K562 (cell line): ENCODE measurements around the gene OVCA2. TPM values are rescaled to one million over a fixed set of nuclear protein-coding genes. Genes with fewer than 3 reads are reported as not detected.

Experiments used
- polyA plus RNA-seq, 8 experiments: library from polyadenylated mRNA; depleted of rRNA in 4 of 8; stranded (reverse) in 5 of 8; unstranded in 3 of 8; fragments of >200 nt; fragmentation: Nextera tagmentation in 2 of 8; fragmentation: Illumina TruSeq in 1 of 8; extraction: Ambion mirVana in 2 of 8; extraction: Trizol in 1 of 8; gene quantifications; 2 replicates each; pipeline versions ENCODE4 v1.2.1 to v1.2.3, GENCODE V29; 2011 to 2014; ENCODE audit warnings: inconsistent platforms in 1 of 8, missing spikeins in 1 of 8
- total RNA-seq, 7 experiments: library from RNA; depleted of rRNA in 6 of 7; stranded (reverse); fragments of >200 nt in 6 of 7; fragmentation: Illumina TruSeq in 2 of 7; extraction: Trizol in 2 of 7; gene quantifications; 2 replicates each; pipeline versions ENCODE4 v1.2.1 to v1.2.3, GENCODE V29; 2011 to 2021; ENCODE audit warnings: low replicate concordance in 1 of 7
- TF ChIP-seq, protein P1 (sequence below), 2 experiments: fragments of 450-650 bp; IDR thresholded peaks; 2 replicates each; pipeline ENCODE4 v1.6.1; 2016; ENCODE audit warnings: mild to moderate bottlenecking in 2 of 2, borderline replicate concordance in 1 of 2, low read depth in 1 of 2, moderate library complexity in 1 of 2

OVCA2 gene
- total and polyA plus RNA-seq, 9 of the 15 experiments (the other 6 are each of a cell fraction or from before 2014, with no cell fraction given) = 3.0 to 23.7 (median 14.1) TPM

DNA sequence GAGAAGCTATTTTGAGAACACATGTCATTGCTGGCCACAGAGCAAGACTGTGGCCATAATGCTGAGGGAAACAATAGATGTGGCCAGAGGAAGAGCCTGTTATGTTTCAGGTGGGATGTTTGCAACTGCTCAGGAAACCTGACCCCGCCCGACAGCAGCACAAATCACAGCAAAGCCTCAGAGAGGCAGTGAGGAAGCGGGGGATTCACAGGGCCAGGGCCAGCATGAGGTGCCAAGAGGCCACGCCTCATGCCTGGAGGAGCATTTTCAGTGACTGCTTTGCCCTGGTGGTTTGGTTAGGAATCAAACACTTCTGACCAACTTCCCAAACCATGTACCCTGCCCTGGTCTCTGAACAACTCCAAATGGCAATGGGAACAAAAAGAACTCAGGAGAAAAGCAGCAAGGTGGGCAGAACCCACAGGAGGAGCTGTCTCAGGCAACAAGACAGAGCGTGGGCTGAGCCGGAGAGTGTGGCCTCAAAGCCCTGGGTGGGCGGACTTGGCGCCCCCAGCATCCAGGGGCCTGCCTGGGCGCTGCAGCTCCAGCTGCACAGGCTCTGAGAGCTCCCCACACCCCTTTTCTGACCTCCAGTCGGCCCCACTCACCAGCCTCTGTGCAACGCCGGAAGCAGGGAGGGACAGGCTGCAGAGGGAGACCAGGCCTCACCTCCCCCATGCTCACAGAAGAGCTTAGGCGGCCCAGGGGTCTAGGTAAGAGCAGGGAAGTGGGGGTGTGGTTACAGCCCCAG is 33.7 kb downstream of the OVCA2 start (continued):
- TF ChIP-seq, protein P1, sequence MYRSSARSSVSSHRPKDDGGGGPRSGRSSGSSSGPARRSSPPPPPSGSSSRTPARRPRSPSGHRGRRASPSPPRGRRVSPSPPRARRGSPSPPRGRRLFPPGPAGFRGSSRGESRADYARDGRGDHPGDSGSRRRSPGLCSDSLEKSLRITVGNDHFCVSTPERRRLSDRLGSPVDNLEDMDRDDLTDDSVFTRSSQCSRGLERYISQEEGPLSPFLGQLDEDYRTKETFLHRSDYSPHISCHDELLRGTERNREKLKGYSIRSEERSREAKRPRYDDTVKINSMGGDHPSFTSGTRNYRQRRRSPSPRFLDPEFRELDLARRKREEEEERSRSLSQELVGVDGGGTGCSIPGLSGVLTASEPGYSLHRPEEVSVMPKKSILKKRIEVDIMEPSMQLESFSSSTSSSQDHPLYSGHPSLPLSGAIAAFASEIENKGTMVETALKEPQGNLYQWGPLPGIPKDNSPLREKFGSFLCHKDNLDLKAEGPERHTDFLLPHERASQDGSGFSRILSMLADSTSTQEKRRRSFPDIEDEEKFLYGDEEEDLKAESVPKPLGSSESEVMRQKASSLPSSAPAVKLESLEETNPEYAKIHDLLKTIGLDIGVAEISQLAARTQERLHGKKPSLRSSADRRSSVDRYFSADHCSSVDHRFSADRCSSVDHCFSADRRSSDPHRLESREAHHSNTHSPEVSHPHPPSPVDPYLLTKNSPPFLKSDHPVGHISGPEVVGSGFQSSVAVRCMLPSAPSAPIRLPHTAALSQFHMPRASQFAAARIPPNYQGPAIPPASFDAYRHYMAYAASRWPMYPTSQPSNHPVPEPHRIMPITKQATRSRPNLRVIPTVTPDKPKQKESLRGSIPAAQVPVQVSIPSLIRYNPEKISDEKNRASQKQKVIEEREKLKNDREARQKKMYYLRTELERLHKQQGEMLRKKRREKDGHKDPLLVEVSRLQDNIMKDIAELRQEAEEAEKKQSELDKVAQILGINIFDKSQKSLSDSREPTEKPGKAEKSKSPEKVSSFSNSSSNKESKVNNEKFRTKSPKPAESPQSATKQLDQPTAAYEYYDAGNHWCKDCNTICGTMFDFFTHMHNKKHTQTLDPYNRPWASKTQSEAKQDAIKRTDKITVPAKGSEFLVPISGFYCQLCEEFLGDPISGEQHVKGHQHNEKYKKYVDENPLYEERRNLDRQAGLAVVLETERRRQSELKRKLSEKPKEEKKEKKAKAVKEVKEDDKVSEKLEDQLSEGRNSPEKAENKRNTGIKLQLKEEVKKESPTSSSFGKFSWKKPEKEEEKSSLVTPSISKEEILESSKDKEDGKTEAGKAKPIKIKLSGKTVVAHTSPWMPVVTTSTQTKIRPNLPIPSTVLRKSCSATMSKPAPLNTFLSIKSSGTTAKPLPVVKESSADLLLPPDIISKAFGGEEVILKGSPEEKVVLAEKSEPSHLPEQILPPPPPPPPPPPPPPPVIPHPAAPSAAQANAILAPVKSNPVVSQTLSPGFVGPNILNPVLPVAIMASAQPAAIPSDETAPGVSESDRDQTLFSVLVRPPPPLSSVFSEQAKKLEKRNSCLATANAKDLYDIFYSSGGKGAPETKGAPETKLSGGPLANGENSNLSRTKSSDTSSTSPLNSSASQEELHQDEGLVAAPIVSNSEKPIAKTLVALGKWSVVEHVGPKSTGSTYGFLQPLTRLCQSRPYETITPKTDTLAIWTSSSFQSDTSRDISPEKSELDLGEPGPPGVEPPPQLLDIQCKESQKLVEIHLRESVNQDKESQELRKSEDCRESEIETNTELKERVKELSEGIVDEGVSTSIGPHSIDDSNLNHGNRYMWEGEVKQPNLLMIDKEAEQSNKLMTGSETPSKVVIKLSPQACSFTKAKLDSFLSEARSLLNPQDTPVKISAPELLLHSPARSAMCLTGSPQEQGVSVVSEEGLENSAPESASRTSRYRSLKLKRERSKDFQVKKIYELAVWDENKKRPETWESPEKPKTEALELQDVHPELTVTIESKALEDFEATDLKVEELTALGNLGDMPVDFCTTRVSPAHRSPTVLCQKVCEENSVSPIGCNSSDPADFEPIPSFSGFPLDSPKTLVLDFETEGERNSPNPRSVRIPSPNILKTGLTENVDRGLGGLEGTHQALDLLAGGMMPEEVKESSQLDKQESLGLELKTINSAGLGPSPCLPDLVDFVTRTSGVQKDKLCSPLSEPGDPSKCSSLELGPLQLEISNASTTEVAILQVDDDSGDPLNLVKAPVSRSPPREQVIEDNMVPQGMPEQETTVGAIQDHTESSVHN (IDR thresholded peaks at IDR 0.05; ENCODE audit: borderline replicate concordance in 1 of 2, low read depth in 1 of 2) = no peak
- TF ChIP-seq, all 486 proteins: peak for 0
